Nephron (organoid): ENCODE data around the gene ARID3C.

ENCODE experiments used
- H3K27ac Mint-ChIP-seq, 3 experiments: 2 replicates each; pipeline ENCODE4 v1.8.0; 2020; ENCODE audit warnings: mixed read lengths in 3 of 3, mild to moderate bottlenecking in 2 of 3, moderate library complexity in 1 of 3
- H3K27me3 Mint-ChIP-seq: 2 replicates; pipeline ENCODE4 v1.8.0; 2021; ENCODE audit warnings: low read depth, mild to moderate bottlenecking, moderate library complexity, mixed read lengths
- H3K36me3 Mint-ChIP-seq: 2 replicates; pipeline ENCODE4 v1.8.0; 2020; ENCODE audit warnings: low read depth, mixed read lengths
- H3K4me1 Mint-ChIP-seq: 2 replicates; pipeline ENCODE4 v1.8.0; 2020; ENCODE audit warnings: mixed read lengths
- H3K4me3 Mint-ChIP-seq, 3 experiments: 2 replicates each; pipeline ENCODE4 v1.8.0; 2020; ENCODE audit warnings: mild to moderate bottlenecking in 3 of 3, mixed read lengths in 3 of 3, moderate library complexity in 2 of 3
- H3K9me3 Mint-ChIP-seq: 2 replicates; pipeline ENCODE4 v1.8.0; 2020; ENCODE audit warnings: mixed read lengths
- TF ChIP-seq, protein P1 (sequence below), 3 experiments: fragments of 200-600 bp; sonication (generic); IDR thresholded peaks; one replicate each; pipeline ENCODE4 v1.5.0; 2021; ENCODE audit warnings: antibody characterized with exemption in 3 of 3; ENCODE audit not compliant: unreplicated experiment in 3 of 3

Gene ARID3C

DNA sequence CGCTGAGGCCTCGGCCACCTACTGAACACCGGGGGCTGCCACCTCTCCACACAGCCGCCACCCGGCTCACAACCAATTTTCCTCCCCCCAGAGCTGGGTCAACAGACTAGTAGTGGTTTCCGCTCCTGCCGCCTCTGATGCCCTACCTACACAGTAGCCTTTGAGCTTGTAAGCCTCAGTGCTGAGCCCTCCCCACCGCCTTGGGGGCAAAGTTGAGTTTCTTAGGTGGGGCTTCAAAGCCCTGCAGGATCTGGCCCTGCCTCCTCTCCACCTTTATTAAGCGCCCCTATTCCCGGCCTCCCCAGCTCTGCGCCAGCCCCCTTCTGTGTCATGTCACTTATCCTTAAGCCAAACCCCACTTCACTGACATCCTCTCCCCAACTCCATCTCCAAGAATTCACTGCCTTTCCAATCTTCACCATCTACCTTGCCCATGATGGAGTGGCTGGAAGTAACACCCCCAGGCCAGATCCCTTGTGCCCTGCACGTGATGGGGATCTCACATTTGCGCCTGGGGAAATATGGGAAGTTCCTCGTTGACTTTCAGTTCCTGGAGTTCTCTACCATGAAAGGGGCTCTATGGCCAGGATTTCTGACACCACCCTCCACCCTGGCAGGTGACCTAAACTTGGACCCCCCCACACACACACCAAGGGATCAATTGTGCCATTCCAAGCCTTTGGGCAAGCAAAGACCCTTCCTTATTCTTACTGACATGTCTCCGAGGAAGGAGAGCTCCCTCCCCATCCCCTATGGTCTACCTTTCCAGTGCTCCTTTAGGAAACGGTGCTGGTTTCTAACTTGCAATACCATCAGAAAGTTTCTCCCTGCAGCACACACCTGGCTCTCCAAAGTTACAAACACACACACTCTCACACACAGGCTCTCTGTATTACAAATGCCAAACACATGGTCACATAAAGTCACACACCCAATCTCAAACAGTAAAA is 36.7 kb downstream of the ARID3C start:
- peak overlapping the region; percentile 33 to 92 (median 75) for H3K4me3 Mint-ChIP-seq
- no peaks in the 10 kb centered on the region for H3K36me3 Mint-ChIP-seq
- no peak overlapping the region for H3K27ac Mint-ChIP-seq
- H3K27me3 Mint-ChIP-seq, result peaks cover 76% of the 10 kb centered on the region
- no peaks in the 10 kb centered on the region for H3K9me3 Mint-ChIP-seq
- TF ChIP-seq, protein P1, sequence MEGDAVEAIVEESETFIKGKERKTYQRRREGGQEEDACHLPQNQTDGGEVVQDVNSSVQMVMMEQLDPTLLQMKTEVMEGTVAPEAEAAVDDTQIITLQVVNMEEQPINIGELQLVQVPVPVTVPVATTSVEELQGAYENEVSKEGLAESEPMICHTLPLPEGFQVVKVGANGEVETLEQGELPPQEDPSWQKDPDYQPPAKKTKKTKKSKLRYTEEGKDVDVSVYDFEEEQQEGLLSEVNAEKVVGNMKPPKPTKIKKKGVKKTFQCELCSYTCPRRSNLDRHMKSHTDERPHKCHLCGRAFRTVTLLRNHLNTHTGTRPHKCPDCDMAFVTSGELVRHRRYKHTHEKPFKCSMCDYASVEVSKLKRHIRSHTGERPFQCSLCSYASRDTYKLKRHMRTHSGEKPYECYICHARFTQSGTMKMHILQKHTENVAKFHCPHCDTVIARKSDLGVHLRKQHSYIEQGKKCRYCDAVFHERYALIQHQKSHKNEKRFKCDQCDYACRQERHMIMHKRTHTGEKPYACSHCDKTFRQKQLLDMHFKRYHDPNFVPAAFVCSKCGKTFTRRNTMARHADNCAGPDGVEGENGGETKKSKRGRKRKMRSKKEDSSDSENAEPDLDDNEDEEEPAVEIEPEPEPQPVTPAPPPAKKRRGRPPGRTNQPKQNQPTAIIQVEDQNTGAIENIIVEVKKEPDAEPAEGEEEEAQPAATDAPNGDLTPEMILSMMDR (IDR thresholded peaks at IDR 0.05; ENCODE audit: unreplicated experiment in 3 of 3), result peak in 1 of 3 experiments; percentile 33
- peaks cover 30% of the 10 kb centered on the region for H3K4me1 Mint-ChIP-seq

- Mint-ChIP-seq H3K4me1 (peaks cover 38% of the 10 kb centered on the region), H3K36me3 (no peaks in the 10 kb centered on the region), H3K27me3 (peaks cover 83% of the 10 kb centered on the region), H3K27ac (no peak overlapping the region), H3K9me3 (no peaks in the 10 kb centered on the region), H3K4me3 (peak overlapping the region; percentile 87 to 92 (median 87))
- TF ChIP-seq, protein P1 (IDR thresholded peaks at IDR 0.05; ENCODE audit: unreplicated experiment in 3 of 3), result peak; percentile 83 to 95 (median 95)
Measured at GRCh38 chr9:34591248-34591916, 37.5 kb downstream of the ARID3C start.

DNA sequence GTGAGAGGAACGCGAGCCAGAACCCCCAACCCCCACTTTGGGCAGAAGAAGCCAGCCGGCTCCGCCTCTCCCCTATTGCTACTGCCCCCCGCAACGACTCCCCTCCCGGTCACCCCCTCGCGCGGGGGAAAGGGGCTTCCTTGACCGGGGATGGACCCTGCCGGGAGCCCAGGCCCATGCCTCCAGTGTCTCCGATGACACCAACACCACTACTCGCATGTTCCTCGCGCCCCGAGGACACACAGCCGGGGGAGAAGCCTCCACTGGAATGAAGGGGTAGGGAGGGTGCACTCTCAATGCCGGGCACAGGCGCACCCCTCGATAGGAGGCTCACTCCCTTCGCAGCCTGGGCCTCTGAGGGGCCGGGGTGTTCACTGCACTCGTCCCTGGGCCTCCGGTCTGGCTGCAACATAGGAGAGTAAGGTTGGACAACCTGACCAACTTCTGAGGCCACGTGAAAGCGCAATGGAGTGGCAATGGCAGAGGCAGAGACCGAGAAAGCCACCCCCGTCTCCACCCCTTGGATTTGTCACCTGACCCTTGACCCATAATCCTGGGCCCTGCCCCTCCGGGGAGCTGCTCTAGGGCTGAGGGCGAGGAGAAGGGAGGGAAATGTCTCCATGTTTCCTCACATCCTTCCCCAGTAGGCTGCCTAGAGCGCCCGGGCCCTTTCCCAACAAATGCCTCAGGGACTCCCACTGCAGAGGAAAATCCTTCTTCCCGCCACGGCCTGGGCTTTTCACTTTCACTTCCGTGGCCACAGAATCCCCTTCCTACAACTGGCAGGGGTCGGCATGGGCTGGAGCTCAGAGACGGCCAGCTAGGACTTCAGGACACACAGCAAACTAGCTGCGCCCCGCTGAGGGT is 38.3 kb downstream of the ARID3C start:
- Mint-ChIP-seq H3K4me3 (peak overlapping the region; percentile 87 to 92 (median 87)), H3K27me3 (peaks cover 86% of the 10 kb centered on the region), H3K4me1 (peaks cover 46% of the 10 kb centered on the region), H3K27ac (peak overlapping the region; percentile 35 to 77 (median 72)), H3K9me3 (no peaks in the 10 kb centered on the region), H3K36me3 (no peaks in the 10 kb centered on the region)
- TF ChIP-seq, protein P1 (IDR thresholded peaks at IDR 0.05; ENCODE audit: unreplicated experiment in 3 of 3), result no peak

DNA sequence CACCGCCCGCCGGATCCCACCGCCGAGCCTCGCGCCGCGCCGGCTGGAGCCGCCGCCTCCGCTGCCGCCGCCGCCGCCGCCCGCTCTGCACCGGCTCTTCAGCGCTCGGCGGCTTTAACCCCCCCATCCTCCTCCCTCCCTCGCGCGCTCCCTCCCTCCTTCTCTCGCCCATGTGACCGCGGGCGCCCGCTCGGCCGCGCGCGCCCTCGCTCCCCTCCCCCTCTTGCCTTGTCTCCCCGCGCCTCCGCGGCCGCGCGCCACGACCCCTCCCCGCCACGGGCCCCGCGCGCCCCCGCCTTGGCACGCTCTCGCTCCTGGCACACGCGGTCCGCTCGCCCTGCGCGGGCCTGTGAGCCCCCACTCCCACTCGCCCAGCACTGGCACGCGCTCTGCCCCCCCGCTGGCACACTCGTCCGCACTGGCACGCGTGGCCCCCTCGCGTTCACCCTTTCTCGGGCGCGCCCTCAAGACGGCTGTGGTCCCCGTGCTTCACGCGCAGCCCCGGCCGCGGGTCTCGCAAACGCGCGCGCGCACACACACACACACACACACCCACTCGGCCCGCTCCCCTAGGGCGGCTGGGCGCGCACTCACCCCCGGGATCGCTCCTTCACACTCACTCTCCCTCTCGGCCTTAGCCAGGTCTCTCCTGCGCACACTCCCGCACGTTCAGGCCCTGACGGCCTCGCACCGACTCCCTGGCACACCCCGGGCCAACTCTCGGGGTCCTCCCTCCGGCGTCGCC is 39.1 kb downstream of the ARID3C start, which contains the start of gene CNTFR:
CNTFR (minus strand) TSS at position 89 of the 745 bp plus-strand sequence. CDS start 20,743 bp downstream, outside the sequence.
- no peaks in the 10 kb centered on the region for H3K9me3 Mint-ChIP-seq
- peaks cover 84% of the 10 kb centered on the region for H3K27me3 Mint-ChIP-seq
- TF ChIP-seq, protein P1 (IDR thresholded peaks at IDR 0.05; ENCODE audit: unreplicated experiment in 3 of 3), result no peak
- no peaks in the 10 kb centered on the region for H3K36me3 Mint-ChIP-seq
- peaks cover 50% of the 10 kb centered on the region for H3K4me1 Mint-ChIP-seq
- H3K27ac Mint-ChIP-seq, result peak within 1 kb of the TSS; percentile 35 to 77 (median 72)
- peak within 1 kb of the TSS; percentile 88 to 92 (median 92) for H3K4me3 Mint-ChIP-seq
